C4-2B (cell line): ENCODE data around the gene CHD5.

Source experiments
- ZFX ChIP-seq: fragments of 450-650 bp; IDR thresholded peaks from 2 replicates; pipeline ENCODE4 v1.6.1; 2017
- TF ChIP-seq, protein P1 (sequence below): fragments of 450-650 bp; conservative IDR thresholded peaks from 2 replicates; pipeline ENCODE4 v1.5.1; 2017; ENCODE audit warnings: mild to moderate bottlenecking

GRCh38 chr1:6099297-6099696 lies 80.8 kb downstream of the CHD5 start:
- TF ChIP-seq, protein P1, sequence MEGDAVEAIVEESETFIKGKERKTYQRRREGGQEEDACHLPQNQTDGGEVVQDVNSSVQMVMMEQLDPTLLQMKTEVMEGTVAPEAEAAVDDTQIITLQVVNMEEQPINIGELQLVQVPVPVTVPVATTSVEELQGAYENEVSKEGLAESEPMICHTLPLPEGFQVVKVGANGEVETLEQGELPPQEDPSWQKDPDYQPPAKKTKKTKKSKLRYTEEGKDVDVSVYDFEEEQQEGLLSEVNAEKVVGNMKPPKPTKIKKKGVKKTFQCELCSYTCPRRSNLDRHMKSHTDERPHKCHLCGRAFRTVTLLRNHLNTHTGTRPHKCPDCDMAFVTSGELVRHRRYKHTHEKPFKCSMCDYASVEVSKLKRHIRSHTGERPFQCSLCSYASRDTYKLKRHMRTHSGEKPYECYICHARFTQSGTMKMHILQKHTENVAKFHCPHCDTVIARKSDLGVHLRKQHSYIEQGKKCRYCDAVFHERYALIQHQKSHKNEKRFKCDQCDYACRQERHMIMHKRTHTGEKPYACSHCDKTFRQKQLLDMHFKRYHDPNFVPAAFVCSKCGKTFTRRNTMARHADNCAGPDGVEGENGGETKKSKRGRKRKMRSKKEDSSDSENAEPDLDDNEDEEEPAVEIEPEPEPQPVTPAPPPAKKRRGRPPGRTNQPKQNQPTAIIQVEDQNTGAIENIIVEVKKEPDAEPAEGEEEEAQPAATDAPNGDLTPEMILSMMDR = no peak
- TF ChIP-seq ZFX = no peak
